SK-N-MC (cell line): Measurements from ENCODE around the gene DSCAML1.

ENCODE experiments used
- DNase-seq: peaks from one replicate; pipeline ENCODE4 v3.0.0-alpha.2; 2011; ENCODE audit warnings: low read depth, low spot score
- H3K27ac ChIP-seq: fragments of 200-600 bp; sonication (generic); 2 replicates; pipeline ENCODE4 v1.5.1; 2016; ENCODE audit warnings: mixed run types
- H3K36me3 ChIP-seq: fragments of 200-600 bp; sonication (generic); 2 replicates; pipeline ENCODE4 v1.6.1; 2017; ENCODE audit warnings: antibody characterized with exemption, low read length, mixed read lengths; ENCODE audit not compliant: insufficient read depth
- H3K4me3 ChIP-seq: fragments of 200-600 bp; sonication (generic); 2 replicates; pipeline ENCODE4 v1.5.1; 2016
- H3K9ac ChIP-seq: fragments of 200-600 bp; sonication (generic); 2 replicates; pipeline ENCODE4 v1.8.0; 2017; ENCODE audit warnings: mixed run types, mixed read lengths; ENCODE audit not compliant: insufficient read length
- H3K9me3 ChIP-seq: fragments of 200-600 bp; sonication (generic); 2 replicates; pipeline ENCODE4 v1.6.1; 2017; ENCODE audit warnings: low read depth, mild to moderate bottlenecking, antibody characterized with exemption, low read length, moderate library complexity, mixed read lengths
- EZH2 ChIP-seq: fragments of 200-600 bp; sonication (generic); IDR thresholded peaks from one replicate; pipeline ENCODE4 v1.6.1; 2017; ENCODE audit warnings: antibody characterized with exemption
- FOXP2 ChIP-seq: optimal IDR thresholded peaks from 2 replicates; pipeline ENCODE3; 2011; ENCODE audit warnings: mild to moderate bottlenecking, moderate library complexity; ENCODE audit not compliant: insufficient read depth; ENCODE audit errors: extremely low read length, control extremely low read depth
- POLR2AphosphoS5 ChIP-seq: IDR thresholded peaks from 2 replicates; pipeline ENCODE4 v1.6.1; 2012; ENCODE audit warnings: mild to moderate bottlenecking, low read depth, low read length, borderline replicate concordance

DSCAML1 gene

DNA sequence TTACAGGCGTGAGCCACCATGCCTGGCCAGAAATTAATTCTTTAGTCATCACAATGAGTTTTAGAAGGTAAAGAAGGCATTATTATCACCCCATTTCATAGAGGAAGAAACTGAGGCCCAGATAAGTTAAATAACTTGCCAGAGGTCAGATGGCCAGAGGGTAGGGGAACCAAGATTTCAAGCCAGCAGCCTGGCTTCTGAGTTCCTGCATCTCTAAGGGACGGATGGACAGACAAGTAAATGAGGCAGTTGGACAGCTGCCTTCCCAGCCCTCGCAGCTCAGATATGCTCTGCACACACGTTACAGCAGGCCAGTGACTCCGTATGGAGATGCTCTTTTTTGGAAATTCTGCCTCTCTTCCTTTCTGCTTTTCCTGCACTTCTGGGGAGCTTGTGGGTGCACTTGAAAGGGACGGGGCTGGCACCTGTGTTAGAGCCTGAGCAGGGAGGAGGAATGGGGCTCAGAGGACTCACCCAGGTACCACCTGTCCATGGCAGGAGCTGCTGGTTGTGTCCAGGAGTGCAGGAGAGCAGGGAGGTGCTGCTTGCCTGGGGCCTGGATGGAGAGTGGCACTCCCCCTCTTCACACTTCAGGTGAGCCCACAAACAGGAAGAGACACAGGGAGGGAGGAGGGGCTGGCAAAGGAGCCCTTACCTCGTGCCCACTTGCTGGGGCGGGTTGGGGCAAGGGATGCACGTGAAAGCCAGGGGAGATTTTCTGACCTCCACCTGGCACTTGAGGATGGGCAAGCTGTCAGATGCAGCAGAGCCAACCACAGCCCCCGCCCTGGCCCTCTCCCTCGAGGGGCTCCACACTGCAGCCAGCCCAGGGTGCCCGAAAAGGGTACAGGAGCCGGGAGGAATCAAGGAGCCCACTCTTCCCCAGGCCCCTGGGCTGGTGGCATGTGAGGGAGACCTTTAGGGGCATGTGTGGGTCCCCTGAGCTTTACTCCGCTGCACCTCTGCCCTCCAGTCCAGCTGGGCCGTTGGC lies 30.8 kb upstream of the DSCAML1 start:
- no peak for TF ChIP-seq POLR2AphosphoS5
- no peak for TF ChIP-seq EZH2
- no peak for TF ChIP-seq FOXP2
- H3K9ac ChIP-seq: no peak overlapping the region
- H3K9me3 ChIP-seq: no peaks in the 10 kb centered on the region
- H3K27ac ChIP-seq: no peak overlapping the region
- no peak overlapping the region for H3K4me3 ChIP-seq
- H3K36me3 ChIP-seq: no peaks in the 10 kb centered on the region
- no peak for DNase-seq

GRCh38 chr11:117826832-117827231 lies 29.8 kb upstream of the DSCAML1 start:
- no peaks in the 10 kb centered on the region for H3K36me3 ChIP-seq
- TF ChIP-seq POLR2AphosphoS5 (no peak), FOXP2 (no peak), EZH2 (no peak)
- no peak overlapping the region for H3K9ac ChIP-seq
- no peaks in the 10 kb centered on the region for H3K9me3 ChIP-seq
- H3K4me3 ChIP-seq: no peak overlapping the region
- DNase-seq: no peak
- H3K27ac ChIP-seq: no peak overlapping the region

DNA sequence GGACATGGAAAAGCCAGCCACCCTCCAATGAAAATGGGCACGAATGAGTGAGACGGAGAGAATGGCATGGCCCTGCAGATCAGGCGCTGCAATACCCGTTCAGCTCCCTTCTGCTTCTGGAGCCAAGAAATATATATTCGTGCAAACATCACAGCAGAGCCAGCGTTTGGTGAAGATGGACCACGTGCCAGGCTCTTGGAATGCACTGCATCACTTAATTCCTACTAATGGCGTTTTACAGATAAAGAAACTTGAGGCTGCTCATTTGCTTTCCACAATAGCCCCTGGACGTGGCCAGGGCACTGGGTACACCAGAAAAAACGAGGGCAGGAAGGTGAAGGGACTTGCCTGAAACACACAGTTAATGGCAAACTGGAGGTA lies 29.2 kb upstream of the DSCAML1 start:
- DNase-seq: no peak
- no peaks in the 10 kb centered on the region for H3K36me3 ChIP-seq
- H3K9ac ChIP-seq: no peak overlapping the region
- H3K9me3 ChIP-seq: no peaks in the 10 kb centered on the region
- H3K27ac ChIP-seq: no peak overlapping the region
- TF ChIP-seq EZH2: no peak
- no peak for TF ChIP-seq FOXP2
- no peak for TF ChIP-seq POLR2AphosphoS5
- no peak overlapping the region for H3K4me3 ChIP-seq

DNA sequence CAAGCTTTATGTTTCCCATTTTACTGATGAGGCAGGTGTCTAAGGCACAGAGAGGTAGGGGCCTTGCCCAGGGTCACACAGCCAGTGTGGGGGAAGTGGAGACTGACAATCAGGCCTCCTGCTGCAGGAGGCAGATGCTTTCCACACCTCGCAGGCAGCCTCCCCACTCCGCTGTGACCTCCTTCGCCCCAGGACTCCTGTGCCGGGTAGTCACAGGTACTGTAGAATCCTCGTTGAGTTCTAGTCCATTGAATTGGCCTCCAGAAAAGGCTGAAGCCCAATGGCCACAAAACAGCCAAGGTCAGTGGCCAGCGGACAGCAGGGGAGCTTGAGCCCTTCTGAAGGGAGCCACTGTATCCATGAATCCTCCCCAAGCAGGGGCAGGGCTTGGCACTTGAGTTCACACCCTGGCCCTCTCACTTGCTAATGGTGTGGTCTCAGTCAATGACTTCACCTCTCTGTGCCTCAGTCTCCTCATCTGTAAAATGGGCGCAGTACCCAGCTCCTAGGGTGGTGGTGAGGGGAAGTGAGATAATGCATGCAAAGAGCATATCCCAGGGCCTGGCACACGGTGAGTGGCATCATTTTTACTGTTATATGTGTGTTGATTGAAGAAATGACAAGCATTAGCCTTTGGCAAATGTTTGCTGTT lies 28.6 kb upstream of the DSCAML1 start:
- no peak for DNase-seq
- no peak for TF ChIP-seq POLR2AphosphoS5
- TF ChIP-seq FOXP2: no peak
- no peak for TF ChIP-seq EZH2
- no peak overlapping the region for H3K9ac ChIP-seq
- H3K4me3 ChIP-seq: no peak overlapping the region
- H3K27ac ChIP-seq: no peak overlapping the region
- no peaks in the 10 kb centered on the region for H3K9me3 ChIP-seq
- H3K36me3 ChIP-seq: no peaks in the 10 kb centered on the region

DNA sequence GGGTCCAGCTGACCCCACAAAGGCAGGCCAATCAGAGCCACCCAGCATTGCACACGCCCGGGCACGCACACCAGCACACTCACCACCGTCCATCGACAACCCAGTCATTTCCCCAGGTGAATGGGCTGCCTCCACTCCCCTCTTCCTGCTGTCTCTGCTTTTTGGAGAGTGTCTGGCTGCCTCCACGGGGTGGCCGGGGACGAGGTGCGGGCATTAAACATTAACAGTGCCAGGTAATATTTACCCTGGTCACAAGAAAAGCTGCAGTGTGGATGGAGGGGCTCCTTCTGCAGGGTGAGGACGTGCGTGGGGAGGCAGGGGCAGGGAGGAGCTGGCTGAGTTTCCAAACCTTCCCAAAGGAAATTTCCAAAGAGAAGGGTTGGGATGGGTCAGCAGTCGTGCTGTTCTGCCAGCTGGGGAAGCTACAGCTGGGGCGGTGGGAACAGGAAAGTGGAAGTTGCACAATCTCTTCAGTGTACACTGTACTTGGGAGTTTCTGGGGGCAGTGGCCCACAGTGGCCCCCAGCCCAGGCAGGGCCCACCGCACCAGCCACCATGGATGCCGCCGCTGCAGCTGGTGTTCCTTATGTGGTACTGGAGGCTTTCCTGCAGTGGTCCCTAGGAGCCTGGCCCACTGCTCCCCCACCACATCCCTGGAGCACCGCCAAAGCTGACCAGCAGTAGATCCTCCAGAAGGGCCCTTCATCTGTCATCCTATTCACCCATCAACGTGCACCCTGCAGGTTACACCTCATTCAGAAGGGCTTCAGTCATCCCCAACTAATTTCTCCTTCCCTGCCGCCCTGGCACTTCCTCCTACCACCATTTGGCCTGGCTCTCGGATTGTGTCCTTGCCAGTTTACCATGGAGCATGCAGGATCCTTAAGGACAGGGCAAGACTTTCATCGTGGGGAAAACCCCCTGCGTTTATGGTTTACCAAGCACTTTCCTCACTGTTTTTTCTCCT lies 27.8 kb upstream of the DSCAML1 start, which contains the start of gene FXYD2:
Gene FXYD2, minus strand, starts transcription at position 174 of the 967 bp plus-strand sequence. Its CDS starts 66 bp downstream, at position 108.
- no peak within 1 kb of the TSS for H3K4me3 ChIP-seq
- no peak within 1 kb of the TSS for H3K27ac ChIP-seq
- TF ChIP-seq POLR2AphosphoS5: no peak
- H3K36me3 ChIP-seq: no peaks in the 10 kb centered on the region
- H3K9me3 ChIP-seq: no peaks in the 10 kb centered on the region
- no peak within 1 kb of the TSS for H3K9ac ChIP-seq
- no peak for DNase-seq

GRCh38 chr11:117823946-117824420 lies 27.0 kb upstream of the DSCAML1 start:
- Histone ChIP-seq H3K4me3 (no peak overlapping the region), H3K36me3 (no peaks in the 10 kb centered on the region), H3K9me3 (no peaks in the 10 kb centered on the region), H3K9ac (no peak overlapping the region), H3K27ac (no peak overlapping the region)
- no peak for TF ChIP-seq POLR2AphosphoS5
- DNase-seq: no peak

- Histone ChIP-seq H3K36me3 (no peaks in the 10 kb centered on the region), H3K27ac (no peak overlapping the region), H3K4me3 (no peak overlapping the region), H3K9me3 (no peaks in the 10 kb centered on the region), H3K9ac (no peak overlapping the region)
- TF ChIP-seq POLR2AphosphoS5 (no peak), EZH2 (no peak), FOXP2 (no peak)
- DNase-seq: no peak
Measured at GRCh38 chr11:117823294-117823945, 26.4 kb upstream of the DSCAML1 start.
